Measurements from ENCODE around the gene HYAL2.

GRCh38 chr3:50293079-50293801 lies 29.3 kb downstream of the HYAL2 start:
- TF ChIP-seq CHD2 (IDR thresholded peaks at IDR 0.05; ENCODE audit: low read depth, low read length) (no peak), SPI1 (IDR thresholded peaks at IDR 0.05; ENCODE audit: borderline replicate concordance, low read depth, low read length) (no peak), ERF (CRISPR knock-in tag; IDR thresholded peaks at IDR 0.05) (no peak), SIN3A (IDR thresholded peaks at IDR 0.05; ENCODE audit: borderline replicate concordance in 2 of 2, control insufficient read depth in 1 of 2, low read depth in 2 of 2, low read length in 2 of 2) (no peak), ASH1L (IDR thresholded peaks at IDR 0.05; ENCODE audit: borderline replicate concordance, low read depth, partially characterized antibody) (no peak), HDGF (IDR thresholded peaks at IDR 0.05) (no peak), GABPB2 (CRISPR knock-in tag; conservative IDR thresholded peaks at IDR 0.05) (no peak), TCF7L2 (IDR thresholded peaks at IDR 0.05; ENCODE audit: low read depth, low read length) (no peak), BHLHE40 (IDR thresholded peaks at IDR 0.05; ENCODE audit: low read length) (no peak), CBFA2T2 (conservative IDR thresholded peaks at IDR 0.05) (no peak), TBL1XR1 (IDR thresholded peaks at IDR 0.05; ENCODE audit: low read length in 2 of 2) (no peak), E2F6 (IDR thresholded peaks at IDR 0.05; ENCODE audit: borderline replicate concordance in 1 of 2, extremely low read depth in 1 of 2, insufficient read depth in 1 of 2, insufficient read length in 1 of 2, low read depth in 1 of 2, low read length in 1 of 2, poor library complexity in 1 of 2, severe bottlenecking in 1 of 2) (no peak)
- TF ChIP-seq, protein P1, sequence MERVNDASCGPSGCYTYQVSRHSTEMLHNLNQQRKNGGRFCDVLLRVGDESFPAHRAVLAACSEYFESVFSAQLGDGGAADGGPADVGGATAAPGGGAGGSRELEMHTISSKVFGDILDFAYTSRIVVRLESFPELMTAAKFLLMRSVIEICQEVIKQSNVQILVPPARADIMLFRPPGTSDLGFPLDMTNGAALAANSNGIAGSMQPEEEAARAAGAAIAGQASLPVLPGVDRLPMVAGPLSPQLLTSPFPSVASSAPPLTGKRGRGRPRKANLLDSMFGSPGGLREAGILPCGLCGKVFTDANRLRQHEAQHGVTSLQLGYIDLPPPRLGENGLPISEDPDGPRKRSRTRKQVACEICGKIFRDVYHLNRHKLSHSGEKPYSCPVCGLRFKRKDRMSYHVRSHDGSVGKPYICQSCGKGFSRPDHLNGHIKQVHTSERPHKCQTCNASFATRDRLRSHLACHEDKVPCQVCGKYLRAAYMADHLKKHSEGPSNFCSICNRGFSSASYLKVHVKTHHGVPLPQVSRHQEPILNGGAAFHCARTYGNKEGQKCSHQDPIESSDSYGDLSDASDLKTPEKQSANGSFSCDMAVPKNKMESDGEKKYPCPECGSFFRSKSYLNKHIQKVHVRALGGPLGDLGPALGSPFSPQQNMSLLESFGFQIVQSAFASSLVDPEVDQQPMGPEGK (CRISPR knock-in tag; IDR thresholded peaks at IDR 0.05; ENCODE audit: borderline replicate concordance) = no peak
- TF ChIP-seq, protein P2, sequence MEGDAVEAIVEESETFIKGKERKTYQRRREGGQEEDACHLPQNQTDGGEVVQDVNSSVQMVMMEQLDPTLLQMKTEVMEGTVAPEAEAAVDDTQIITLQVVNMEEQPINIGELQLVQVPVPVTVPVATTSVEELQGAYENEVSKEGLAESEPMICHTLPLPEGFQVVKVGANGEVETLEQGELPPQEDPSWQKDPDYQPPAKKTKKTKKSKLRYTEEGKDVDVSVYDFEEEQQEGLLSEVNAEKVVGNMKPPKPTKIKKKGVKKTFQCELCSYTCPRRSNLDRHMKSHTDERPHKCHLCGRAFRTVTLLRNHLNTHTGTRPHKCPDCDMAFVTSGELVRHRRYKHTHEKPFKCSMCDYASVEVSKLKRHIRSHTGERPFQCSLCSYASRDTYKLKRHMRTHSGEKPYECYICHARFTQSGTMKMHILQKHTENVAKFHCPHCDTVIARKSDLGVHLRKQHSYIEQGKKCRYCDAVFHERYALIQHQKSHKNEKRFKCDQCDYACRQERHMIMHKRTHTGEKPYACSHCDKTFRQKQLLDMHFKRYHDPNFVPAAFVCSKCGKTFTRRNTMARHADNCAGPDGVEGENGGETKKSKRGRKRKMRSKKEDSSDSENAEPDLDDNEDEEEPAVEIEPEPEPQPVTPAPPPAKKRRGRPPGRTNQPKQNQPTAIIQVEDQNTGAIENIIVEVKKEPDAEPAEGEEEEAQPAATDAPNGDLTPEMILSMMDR (IDR thresholded peaks at IDR 0.05 in 2 of 3, conservative IDR thresholded peaks at IDR 0.05 in 1 of 3; ENCODE audit: insufficient read depth in 2 of 3, low read depth in 1 of 3, low read length in 3 of 3) = no peak
